HEK293 (cell line): ENCODE data around the gene CHID1.
A peak's percentile ranks its signal among the peaks of the same experiment; 100 is the strongest.

Experiments
- GFI1B ChIP-seq: fragments of 450-650 bp; formaldehyde crosslinking; IDR thresholded peaks from 2 replicates; pipeline ENCODE4 v1.5.1; 2016; ENCODE audit warnings: missing biosample characterization, missing genetic modification characterization
- MYNN ChIP-seq: fragments of 450-650 bp; formaldehyde crosslinking; IDR thresholded peaks from 2 replicates; pipeline ENCODE4 v1.5.1; 2016; ENCODE audit warnings: missing biosample characterization, missing genetic modification characterization, borderline replicate concordance
- REPIN1 ChIP-seq: fragments of 450-650 bp; formaldehyde crosslinking; IDR thresholded peaks from 2 replicates; pipeline ENCODE4 v1.5.1; 2017; ENCODE audit warnings: missing biosample characterization, missing genetic modification characterization, low read depth
- SALL2 ChIP-seq: fragments of 450-650 bp; formaldehyde crosslinking; IDR thresholded peaks from 2 replicates; pipeline ENCODE4 v1.5.0; 2017; ENCODE audit warnings: missing biosample characterization, mild to moderate bottlenecking, missing genetic modification characterization, borderline replicate concordance
- SCRT2 ChIP-seq: fragments of 450-650 bp; formaldehyde crosslinking; IDR thresholded peaks from 2 replicates; pipeline ENCODE4 v1.5.1; 2016; ENCODE audit warnings: missing biosample characterization, missing genetic modification characterization
- WT1 ChIP-seq: fragments of 450-650 bp; formaldehyde crosslinking; IDR thresholded peaks from 2 replicates; pipeline ENCODE4 v1.5.1; 2016; ENCODE audit warnings: missing biosample characterization, missing genetic modification characterization
- ZBTB21 ChIP-seq: fragments of 450-650 bp; formaldehyde crosslinking; IDR thresholded peaks from 2 replicates; pipeline ENCODE4 v1.5.1; 2017; ENCODE audit warnings: missing biosample characterization, missing genetic modification characterization
- ZBTB7A ChIP-seq: fragments of 450-650 bp; formaldehyde crosslinking; IDR thresholded peaks from 2 replicates; pipeline ENCODE4 v1.5.1; 2016; ENCODE audit warnings: low read depth, missing biosample characterization, missing genetic modification characterization
- ZEB2 ChIP-seq: fragments of 450-650 bp; formaldehyde crosslinking; IDR thresholded peaks from 2 replicates; pipeline ENCODE4 v1.5.1; 2016; ENCODE audit warnings: missing biosample characterization, missing genetic modification characterization
- ZNF121 ChIP-seq: fragments of 450-650 bp; formaldehyde crosslinking; IDR thresholded peaks from 2 replicates; pipeline ENCODE4 v1.5.1; 2016; ENCODE audit warnings: missing biosample characterization, missing genetic modification characterization
- ZNF433 ChIP-seq: fragments of 450-650 bp; formaldehyde crosslinking; IDR thresholded peaks from 2 replicates; pipeline ENCODE4 v1.5.1; 2016; ENCODE audit warnings: missing biosample characterization, missing genetic modification characterization, low read depth
- ZNF521 ChIP-seq: fragments of 450-650 bp; formaldehyde crosslinking; IDR thresholded peaks from 2 replicates; pipeline ENCODE4 v1.5.1; 2017; ENCODE audit warnings: missing biosample characterization, mild to moderate bottlenecking, missing genetic modification characterization
- ZNF548 ChIP-seq: fragments of 450-650 bp; formaldehyde crosslinking; IDR thresholded peaks from 2 replicates; pipeline ENCODE4 v1.5.1; 2016; ENCODE audit warnings: missing biosample characterization, missing genetic modification characterization
- ZNF561 ChIP-seq: fragments of 450-650 bp; IDR thresholded peaks from 2 replicates; pipeline ENCODE4 v1.5.1; 2018; ENCODE audit warnings: missing biosample characterization, missing genetic modification characterization, borderline replicate concordance
- ZNF596 ChIP-seq: fragments of 450-650 bp; IDR thresholded peaks from 2 replicates; pipeline ENCODE4 v1.5.0; 2018; ENCODE audit warnings: missing biosample characterization, mild to moderate bottlenecking, missing genetic modification characterization, moderate library complexity
- ZNF600 ChIP-seq: fragments of 450-650 bp; formaldehyde crosslinking; IDR thresholded peaks from 2 replicates; pipeline ENCODE4 v1.5.1; 2016; ENCODE audit warnings: missing biosample characterization, missing genetic modification characterization
- ZNF747 ChIP-seq: fragments of 450-650 bp; formaldehyde crosslinking; IDR thresholded peaks from 2 replicates; pipeline ENCODE4 v1.5.1; 2016; ENCODE audit warnings: missing biosample characterization, missing genetic modification characterization
- ZNF791 ChIP-seq: fragments of 450-650 bp; formaldehyde crosslinking; IDR thresholded peaks from 2 replicates; pipeline ENCODE4 v1.5.1; 2016; ENCODE audit warnings: missing biosample characterization, missing genetic modification characterization
- TF ChIP-seq, protein P1 (sequence below): fragments of 450-650 bp; formaldehyde crosslinking; IDR thresholded peaks from 2 replicates; pipeline ENCODE4 v1.5.1; 2016; ENCODE audit warnings: missing biosample characterization, missing genetic modification characterization
- TF ChIP-seq, protein P2 (sequence below): fragments of 450-650 bp; formaldehyde crosslinking; IDR thresholded peaks from 2 replicates; pipeline ENCODE4 v1.5.1; 2016; ENCODE audit warnings: missing biosample characterization, missing genetic modification characterization
- TF ChIP-seq, protein P3 (sequence below): fragments of 450-650 bp; formaldehyde crosslinking; IDR thresholded peaks from 2 replicates; pipeline ENCODE4 v1.5.1; 2016; ENCODE audit warnings: missing biosample characterization, missing genetic modification characterization
- TF ChIP-seq, protein P4 (sequence below): fragments of 450-650 bp; formaldehyde crosslinking; IDR thresholded peaks from 2 replicates; pipeline ENCODE4 v1.5.1; 2016; ENCODE audit warnings: missing biosample characterization, missing genetic modification characterization
- TF ChIP-seq, protein P5 (sequence below): IDR thresholded peaks from 2 replicates; pipeline ENCODE4 v1.6.1; 2011; ENCODE audit warnings: mild to moderate bottlenecking, low read depth, low read length, borderline replicate concordance
- TF ChIP-seq, protein P6 (sequence below): fragments of 450-650 bp; formaldehyde crosslinking; IDR thresholded peaks from 2 replicates; pipeline ENCODE4 v1.5.1; 2016; ENCODE audit warnings: missing biosample characterization, missing genetic modification characterization
- TF ChIP-seq, protein P7 (sequence below): fragments of 450-650 bp; formaldehyde crosslinking; IDR thresholded peaks from 2 replicates; pipeline ENCODE4 v1.5.1; 2016; ENCODE audit warnings: missing biosample characterization, missing genetic modification characterization
- TF ChIP-seq, protein P8 (sequence below): fragments of 450-650 bp; formaldehyde crosslinking; IDR thresholded peaks from 2 replicates; pipeline ENCODE4 v1.5.1; 2016; ENCODE audit warnings: missing biosample characterization, missing genetic modification characterization

The CHID1 gene

DNA sequence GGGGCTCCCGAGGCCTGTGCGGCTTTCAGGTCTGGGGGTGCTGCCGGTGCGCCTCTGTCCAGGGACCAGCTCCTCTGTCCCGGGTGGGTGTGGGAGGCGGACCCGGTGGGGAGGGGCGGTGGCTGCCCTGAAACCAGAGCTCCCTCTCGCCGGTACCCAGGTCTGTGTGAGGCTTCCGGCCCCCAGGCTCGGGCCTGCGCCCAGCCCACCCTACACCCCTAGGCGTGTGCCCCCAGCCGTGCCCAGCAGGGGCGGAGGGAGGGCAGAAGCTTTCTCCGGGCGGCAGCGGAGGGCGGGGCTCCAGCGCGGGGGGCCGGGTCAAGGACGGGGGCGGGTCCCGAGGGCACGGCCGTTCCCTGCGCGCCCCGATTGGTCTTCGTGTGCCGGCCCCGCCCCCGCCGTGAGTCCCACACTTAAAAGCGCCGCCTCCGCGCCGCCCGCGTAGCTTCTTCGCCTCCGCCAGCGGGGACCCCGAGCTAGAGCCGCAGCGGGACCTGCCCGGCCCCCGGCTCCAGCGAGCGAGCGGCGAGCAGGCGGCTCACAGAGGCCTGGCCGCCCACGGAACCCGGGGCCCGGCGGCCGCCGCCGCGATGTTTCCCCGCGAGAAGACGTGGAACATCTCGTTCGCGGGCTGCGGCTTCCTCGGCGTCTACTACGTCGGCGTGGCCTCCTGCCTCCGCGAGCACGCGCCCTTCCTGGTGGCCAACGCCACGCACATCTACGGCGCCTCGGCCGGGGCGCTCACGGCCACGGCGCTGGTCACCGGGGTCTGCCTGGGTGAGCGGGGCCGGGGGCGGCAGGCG lies 91.3 kb downstream of the CHID1 start (continued):
- TF ChIP-seq, protein P1, sequence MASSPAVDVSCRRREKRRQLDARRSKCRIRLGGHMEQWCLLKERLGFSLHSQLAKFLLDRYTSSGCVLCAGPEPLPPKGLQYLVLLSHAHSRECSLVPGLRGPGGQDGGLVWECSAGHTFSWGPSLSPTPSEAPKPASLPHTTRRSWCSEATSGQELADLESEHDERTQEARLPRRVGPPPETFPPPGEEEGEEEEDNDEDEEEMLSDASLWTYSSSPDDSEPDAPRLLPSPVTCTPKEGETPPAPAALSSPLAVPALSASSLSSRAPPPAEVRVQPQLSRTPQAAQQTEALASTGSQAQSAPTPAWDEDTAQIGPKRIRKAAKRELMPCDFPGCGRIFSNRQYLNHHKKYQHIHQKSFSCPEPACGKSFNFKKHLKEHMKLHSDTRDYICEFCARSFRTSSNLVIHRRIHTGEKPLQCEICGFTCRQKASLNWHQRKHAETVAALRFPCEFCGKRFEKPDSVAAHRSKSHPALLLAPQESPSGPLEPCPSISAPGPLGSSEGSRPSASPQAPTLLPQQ (tag by site-specific recombination): no peak
- TF ChIP-seq, protein P2, sequence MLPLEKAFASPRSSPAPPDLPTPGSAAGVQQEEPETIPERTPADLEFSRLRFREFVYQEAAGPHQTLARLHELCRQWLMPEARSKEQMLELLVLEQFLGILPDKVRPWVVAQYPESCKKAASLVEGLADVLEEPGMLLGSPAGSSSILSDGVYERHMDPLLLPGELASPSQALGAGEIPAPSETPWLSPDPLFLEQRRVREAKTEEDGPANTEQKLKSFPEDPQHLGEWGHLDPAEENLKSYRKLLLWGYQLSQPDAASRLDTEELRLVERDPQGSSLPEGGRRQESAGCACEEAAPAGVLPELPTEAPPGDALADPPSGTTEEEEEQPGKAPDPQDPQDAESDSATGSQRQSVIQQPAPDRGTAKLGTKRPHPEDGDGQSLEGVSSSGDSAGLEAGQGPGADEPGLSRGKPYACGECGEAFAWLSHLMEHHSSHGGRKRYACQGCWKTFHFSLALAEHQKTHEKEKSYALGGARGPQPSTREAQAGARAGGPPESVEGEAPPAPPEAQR (tag by site-specific recombination): no peak
- TF ChIP-seq SALL2 (tag by site-specific recombination) (no peak), ZNF121 (no peak), SCRT2 (tag by site-specific recombination) (no peak), ZBTB21 (tag by site-specific recombination) (no peak), ZNF600 (tag by site-specific recombination) (no peak), ZEB2 (no peak), ZNF791 (tag by site-specific recombination) (no peak), ZNF521 (tag by site-specific recombination) (no peak), ZNF433 (no peak), WT1 (tag by site-specific recombination) (no peak), ZNF548 (tag by site-specific recombination) (no peak), GFI1B (tag by site-specific recombination) (no peak), REPIN1 (no peak), ZNF747 (tag by site-specific recombination) (no peak), ZBTB7A (no peak), ZNF561 (tag by site-specific recombination) (peak; percentile 41; the same call in 1 of the 2 replicates), ZNF596 (tag by site-specific recombination) (no peak), MYNN (tag by site-specific recombination) (no peak)
- TF ChIP-seq, protein P3, sequence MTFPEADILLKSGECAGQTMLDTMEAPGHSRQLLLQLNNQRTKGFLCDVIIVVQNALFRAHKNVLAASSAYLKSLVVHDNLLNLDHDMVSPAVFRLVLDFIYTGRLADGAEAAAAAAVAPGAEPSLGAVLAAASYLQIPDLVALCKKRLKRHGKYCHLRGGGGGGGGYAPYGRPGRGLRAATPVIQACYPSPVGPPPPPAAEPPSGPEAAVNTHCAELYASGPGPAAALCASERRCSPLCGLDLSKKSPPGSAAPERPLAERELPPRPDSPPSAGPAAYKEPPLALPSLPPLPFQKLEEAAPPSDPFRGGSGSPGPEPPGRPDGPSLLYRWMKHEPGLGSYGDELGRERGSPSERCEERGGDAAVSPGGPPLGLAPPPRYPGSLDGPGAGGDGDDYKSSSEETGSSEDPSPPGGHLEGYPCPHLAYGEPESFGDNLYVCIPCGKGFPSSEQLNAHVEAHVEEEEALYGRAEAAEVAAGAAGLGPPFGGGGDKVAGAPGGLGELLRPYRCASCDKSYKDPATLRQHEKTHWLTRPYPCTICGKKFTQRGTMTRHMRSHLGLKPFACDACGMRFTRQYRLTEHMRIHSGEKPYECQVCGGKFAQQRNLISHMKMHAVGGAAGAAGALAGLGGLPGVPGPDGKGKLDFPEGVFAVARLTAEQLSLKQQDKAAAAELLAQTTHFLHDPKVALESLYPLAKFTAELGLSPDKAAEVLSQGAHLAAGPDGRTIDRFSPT (tag by site-specific recombination): peak; percentile 84
- TF ChIP-seq, protein P4, sequence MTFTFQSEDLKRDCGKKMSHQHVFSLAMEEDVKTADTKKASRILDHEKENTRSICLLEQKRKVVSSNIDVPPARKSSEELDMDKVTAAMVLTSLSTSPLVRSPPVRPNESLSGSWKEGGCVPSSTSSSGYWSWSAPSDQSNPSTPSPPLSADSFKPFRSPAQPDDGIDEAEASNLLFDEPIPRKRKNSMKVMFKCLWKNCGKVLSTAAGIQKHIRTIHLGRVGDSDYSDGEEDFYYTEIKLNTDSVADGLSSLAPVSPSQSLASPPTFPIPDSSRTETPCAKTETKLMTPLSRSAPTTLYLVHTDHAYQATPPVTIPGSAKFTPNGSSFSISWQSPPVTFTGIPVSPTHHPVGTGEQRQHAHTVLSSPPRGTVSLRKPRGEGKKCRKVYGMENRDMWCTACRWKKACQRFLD: no peak
- TF ChIP-seq, protein P5, sequence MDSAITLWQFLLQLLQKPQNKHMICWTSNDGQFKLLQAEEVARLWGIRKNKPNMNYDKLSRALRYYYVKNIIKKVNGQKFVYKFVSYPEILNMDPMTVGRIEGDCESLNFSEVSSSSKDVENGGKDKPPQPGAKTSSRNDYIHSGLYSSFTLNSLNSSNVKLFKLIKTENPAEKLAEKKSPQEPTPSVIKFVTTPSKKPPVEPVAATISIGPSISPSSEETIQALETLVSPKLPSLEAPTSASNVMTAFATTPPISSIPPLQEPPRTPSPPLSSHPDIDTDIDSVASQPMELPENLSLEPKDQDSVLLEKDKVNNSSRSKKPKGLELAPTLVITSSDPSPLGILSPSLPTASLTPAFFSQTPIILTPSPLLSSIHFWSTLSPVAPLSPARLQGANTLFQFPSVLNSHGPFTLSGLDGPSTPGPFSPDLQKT: no peak
- TF ChIP-seq, protein P6, sequence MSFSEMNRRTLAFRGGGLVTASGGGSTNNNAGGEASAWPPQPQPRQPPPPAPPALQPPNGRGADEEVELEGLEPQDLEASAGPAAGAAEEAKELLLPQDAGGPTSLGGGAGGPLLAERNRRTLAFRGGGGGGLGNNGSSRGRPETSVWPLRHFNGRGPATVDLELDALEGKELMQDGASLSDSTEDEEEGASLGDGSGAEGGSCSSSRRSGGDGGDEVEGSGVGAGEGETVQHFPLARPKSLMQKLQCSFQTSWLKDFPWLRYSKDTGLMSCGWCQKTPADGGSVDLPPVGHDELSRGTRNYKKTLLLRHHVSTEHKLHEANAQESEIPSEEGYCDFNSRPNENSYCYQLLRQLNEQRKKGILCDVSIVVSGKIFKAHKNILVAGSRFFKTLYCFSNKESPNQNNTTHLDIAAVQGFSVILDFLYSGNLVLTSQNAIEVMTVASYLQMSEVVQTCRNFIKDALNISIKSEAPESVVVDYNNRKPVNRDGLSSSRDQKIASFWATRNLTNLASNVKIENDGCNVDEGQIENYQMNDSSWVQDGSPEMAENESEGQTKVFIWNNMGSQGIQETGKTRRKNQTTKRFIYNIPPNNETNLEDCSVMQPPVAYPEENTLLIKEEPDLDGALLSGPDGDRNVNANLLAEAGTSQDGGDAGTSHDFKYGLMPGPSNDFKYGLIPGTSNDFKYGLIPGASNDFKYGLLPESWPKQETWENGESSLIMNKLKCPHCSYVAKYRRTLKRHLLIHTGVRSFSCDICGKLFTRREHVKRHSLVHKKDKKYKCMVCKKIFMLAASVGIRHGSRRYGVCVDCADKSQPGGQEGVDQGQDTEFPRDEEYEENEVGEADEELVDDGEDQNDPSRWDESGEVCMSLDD (tag by site-specific recombination): no peak
- TF ChIP-seq, protein P7, sequence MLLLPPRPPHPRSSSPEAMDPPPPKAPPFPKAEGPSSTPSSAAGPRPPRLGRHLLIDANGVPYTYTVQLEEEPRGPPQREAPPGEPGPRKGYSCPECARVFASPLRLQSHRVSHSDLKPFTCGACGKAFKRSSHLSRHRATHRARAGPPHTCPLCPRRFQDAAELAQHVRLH: no peak
- TF ChIP-seq, protein P8, sequence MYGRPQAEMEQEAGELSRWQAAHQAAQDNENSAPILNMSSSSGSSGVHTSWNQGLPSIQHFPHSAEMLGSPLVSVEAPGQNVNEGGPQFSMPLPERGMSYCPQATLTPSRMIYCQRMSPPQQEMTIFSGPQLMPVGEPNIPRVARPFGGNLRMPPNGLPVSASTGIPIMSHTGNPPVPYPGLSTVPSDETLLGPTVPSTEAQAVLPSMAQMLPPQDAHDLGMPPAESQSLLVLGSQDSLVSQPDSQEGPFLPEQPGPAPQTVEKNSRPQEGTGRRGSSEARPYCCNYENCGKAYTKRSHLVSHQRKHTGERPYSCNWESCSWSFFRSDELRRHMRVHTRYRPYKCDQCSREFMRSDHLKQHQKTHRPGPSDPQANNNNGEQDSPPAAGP: no peak
